Measurements from ENCODE around the gene EML2. TPM values are rescaled to one million over a fixed set of nuclear protein-coding genes. Genes with fewer than 3 reads are reported as not detected.
"Not testable (repeated sequence)": the region's sequence is repeated elsewhere in the genome, so short reads cannot be mapped to it uniquely, and the experiment has no call there.

The EML2 gene
- total RNA-seq, 2 donors from 2014 or later: 232 to 255 TPM

DNA sequence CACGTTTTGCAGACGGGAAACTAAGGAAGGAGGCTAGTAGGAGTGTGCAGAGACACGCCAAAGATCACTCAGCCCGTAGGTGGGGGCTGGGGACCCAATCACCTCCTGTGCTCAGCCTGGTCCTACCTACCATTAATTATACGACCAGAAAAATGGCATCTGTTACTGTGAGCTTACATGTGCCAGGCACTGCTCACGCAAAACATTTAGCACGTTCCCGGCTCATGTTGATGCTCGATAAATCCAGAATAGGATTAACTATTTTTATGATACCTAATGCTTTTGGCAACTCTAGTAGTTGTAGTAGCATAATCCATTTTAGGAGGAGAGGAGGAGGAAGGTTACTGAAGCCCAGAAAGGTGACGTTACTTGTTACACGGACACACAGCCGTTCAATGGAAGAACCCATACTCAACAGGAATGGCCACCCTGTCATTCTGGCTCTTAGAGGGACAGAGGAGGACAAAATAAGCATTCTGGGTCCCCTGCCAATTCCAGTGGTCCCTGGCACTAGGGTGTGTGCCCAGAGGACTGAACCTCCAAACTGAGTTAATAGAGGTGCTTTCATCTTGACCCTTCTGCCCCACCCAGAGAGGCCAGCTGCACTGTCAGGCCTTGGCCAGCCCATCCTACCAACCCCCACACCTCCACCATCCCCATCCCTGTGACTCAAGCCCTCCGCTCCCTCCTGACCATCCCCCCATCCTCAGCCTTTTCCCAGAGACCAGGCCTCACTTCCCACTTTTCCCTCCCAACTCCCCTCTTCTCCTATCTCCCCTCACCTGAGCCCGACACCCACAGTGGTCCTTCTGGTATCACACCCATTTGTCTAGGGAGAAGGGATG lies 5.0 kb upstream of the EML2 start:
- peaks cover 40 to 49% of the 10 kb centered on the region in 2 donors for H3K4me1 Mint-ChIP-seq (ENCODE audit: low read depth in 2 of 2)
- no peak for DNase-seq (ENCODE audit: low spot score)
- no peak for ATAC-seq
- H3K36me3 Mint-ChIP-seq: peaks cover 10% of the 10 kb centered on the region
- H3K27ac Mint-ChIP-seq: peak overlapping the region; percentile 93 to 94
- H3K4me3 Mint-ChIP-seq: peak overlapping the region; percentile 83
- peaks cover 4% of the 10 kb centered on the region for H3K9me3 Mint-ChIP-seq
- H3K27me3 Mint-ChIP-seq: no peaks in the 10 kb centered on the region

DNA sequence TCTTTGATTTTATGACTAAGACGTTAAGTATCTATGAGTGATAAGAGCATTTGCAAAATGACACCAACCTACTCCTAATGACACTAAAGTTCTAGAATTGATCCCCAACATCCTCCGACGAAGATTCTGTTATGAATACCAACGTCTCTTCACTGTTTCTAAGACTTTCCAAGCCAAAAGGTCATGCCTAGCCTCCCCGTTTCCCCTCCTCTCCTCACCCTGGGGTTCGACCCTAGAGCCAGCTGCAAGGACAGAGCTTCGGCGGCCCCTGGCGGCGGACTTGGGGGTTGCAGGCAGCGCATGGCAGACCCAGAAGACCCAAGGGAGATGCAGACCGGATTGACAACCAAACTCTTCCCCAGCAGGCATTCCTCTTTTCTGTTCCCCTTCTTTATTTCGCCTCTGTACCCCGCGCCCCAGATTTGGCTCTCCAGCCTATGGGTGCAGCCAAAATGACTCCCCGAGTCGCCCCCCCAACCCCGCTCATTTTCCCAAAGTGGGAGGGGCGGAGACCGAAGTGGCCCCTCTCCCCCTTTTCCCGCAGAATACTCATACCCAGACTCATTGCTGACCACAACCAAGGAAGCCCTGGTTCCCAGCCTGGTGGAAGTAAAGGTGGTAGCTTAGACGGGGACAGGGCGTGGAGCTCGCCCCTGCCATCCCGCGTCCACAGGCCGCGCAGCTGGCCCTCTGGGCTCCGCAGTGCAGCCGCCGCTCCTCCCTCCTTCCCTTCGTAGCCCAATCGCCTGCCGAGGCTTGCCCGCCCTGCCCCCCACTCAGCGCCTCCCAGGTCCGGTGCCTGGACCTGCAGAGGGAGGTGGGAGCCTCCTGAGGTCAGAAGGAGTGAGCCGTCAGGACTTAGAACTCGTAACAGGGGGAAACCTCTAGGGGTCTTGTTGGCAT lies 4.1 kb upstream of the EML2 start:
- H3K4me1 Mint-ChIP-seq (ENCODE audit: low read depth in 2 of 2): peaks cover 46 to 56% of the 10 kb centered on the region in 2 donors

DNA sequence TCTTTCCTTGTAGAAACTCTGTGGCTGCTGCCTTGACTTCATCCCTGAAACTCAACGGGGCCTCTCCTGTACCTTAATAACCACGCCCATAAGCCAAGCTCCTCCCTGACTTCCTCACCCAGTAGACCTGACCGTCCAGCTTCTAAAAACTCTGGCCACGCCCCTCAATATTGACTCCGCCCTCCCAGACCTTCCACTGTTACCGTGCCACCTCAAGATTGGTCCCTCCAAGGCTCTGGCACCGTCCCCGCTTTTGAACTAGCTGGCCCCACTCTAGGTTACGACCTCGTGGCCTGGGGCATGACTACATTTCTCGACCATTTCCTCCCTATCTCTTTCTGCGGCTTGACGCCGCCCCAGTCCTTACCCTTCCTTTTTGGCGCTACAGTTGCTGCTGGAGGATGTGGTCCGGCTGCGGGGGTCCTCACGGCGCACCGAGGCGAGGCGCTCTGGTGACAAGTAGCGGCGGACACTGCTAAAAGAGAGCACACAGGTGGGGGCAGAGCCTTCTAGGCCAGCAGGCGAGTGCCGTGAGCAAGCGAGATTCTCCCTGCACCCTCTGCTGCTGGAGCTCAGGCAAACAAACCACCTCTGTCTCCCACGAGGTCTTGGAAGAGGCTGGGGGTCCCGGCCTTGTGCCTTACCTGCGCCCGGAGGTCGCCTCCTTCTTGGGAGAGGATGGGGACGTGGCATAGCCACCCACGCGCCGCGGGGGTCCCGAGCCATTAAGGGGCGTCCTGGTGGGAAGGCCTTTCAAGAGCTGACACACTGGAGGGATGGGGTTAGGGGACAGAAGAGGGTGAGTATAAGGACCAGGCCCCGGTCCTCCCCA lies 2.3 kb upstream of the EML2 start:
- H3K4me1 Mint-ChIP-seq (ENCODE audit: low read depth in 2 of 2): peaks cover 46 to 54% of the 10 kb centered on the region in 2 donors
- ATAC-seq (peak; percentile 77 to 82), DNase-seq (ENCODE audit: low spot score) (peak; percentile 95)
- peaks cover 4% of the 10 kb centered on the region for H3K9me3 Mint-ChIP-seq
- H3K27ac Mint-ChIP-seq: peak overlapping the region; percentile 93 to 94
- no peaks in the 10 kb centered on the region for H3K27me3 Mint-ChIP-seq
- H3K4me3 Mint-ChIP-seq: peak overlapping the region; percentile 92
- peaks cover 10% of the 10 kb centered on the region for H3K36me3 Mint-ChIP-seq

More for the DNA sequence above, 4.1 kb upstream of the EML2 start:
- H3K27ac Mint-ChIP-seq: peak overlapping the region; percentile 93 to 94
- ATAC-seq (peak; percentile 11 to 35), DNase-seq (ENCODE audit: low spot score) (peak; percentile 91)
- peaks cover 4% of the 10 kb centered on the region for H3K9me3 Mint-ChIP-seq
- H3K36me3 Mint-ChIP-seq: peaks cover 10% of the 10 kb centered on the region
- peak overlapping the region; percentile 83 for H3K4me3 Mint-ChIP-seq
- no peaks in the 10 kb centered on the region for H3K27me3 Mint-ChIP-seq

DNA sequence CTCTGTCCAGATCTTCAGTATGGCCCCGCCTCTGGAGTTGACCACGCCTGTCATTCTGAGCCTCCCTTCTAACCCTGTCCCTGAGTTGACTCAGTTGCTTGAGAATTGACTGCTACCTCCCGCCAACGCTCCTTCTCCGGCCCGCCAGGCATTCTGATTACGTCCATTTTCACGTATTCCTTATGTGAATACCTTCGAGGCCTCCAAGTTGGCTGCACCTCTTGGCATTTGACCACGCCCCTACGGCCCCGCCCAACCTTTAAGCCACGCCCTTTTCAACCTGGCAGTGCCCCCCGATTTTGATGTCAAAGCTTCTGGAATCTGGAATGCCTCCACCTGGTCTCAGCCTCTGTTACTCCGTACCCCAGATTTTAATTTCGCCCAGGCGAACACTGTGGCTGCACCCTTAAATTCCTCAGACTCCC lies 1.7 kb upstream of the EML2 start:
- H3K9me3 Mint-ChIP-seq: peaks cover 4% of the 10 kb centered on the region
- DNase-seq (ENCODE audit: low spot score) (peak; percentile 65), ATAC-seq (no peak)

DNA sequence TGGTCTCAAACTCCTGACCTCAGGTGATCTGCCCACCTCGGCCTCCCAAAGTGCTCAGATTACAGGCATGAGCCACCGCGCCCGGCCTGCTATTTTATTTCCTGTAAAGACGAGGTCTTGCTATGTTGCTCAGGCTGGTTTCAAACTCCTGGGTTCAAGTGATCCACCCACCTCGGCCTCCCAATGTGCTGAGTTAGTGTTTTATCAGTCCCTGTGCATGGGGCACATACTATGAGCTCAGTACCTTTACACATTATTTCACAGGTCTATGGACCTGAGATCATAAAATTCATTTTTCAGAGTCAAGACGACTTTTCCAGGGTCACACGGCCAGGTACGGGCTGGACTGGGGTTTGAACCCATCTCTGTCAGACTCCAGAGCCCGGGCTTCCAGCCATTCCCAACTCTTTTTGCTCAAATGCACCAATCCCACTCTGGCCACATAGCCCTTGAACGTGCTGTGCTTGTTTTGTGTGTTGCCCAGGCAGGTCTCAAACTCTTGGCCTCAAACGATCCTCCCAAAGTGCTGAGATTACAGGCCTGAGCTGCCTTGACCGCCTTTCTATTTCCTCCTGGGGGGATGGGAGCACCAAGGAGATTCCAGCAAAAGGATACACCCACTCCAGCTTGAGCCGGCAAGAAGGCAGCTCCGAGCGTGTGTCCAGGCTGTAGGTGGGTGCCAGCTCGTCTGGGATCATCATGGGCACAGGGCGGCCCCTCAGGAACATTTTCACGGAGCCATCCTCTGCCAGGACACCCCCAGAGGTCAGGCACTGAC lies 1.1 kb downstream of the EML2 start:
- Mint-ChIP-seq H3K9me3 (peaks cover 4% of the 10 kb centered on the region), H3K27me3 (no peaks in the 10 kb centered on the region), H3K4me3 (peak overlapping the region; percentile 92)

More for the DNA sequence above, 1.7 kb upstream of the EML2 start:
- H3K4me1 Mint-ChIP-seq (ENCODE audit: low read depth in 2 of 2): peaks cover 40 to 48% of the 10 kb centered on the region in 2 donors
- H3K27me3 Mint-ChIP-seq: no peaks in the 10 kb centered on the region
- peak overlapping the region; percentile 93 to 94 for H3K27ac Mint-ChIP-seq
- peaks cover 10% of the 10 kb centered on the region for H3K36me3 Mint-ChIP-seq
- H3K4me3 Mint-ChIP-seq: peak overlapping the region; percentile 92

DNA sequence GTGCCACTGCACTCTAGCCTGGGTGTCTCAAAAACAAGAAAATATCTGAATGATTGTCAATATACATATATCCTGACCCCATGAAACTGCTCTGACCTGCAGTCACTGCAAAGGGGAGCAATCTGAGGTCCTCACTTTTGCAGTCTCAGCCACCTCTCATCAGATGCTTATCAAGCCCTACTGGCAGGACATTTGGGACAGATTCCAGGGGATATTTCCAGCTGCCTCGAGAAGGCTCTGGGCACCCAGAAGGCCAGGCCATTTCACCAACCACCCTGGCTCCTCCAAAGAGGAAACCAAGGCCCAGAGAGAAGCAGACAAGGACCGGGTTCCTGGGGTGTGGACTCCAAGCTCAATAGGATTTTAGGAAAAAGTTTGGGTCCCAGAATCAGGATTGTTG lies 2.3 kb downstream of the EML2 start:
- no peaks in the 10 kb centered on the region for H3K27me3 Mint-ChIP-seq
- peaks cover 4% of the 10 kb centered on the region for H3K9me3 Mint-ChIP-seq
- no peak for ATAC-seq
- H3K27ac Mint-ChIP-seq: peak overlapping the region in 1 of 2 donors; percentile 43
- H3K4me3 Mint-ChIP-seq: no peak overlapping the region
- peaks cover 10% of the 10 kb centered on the region for H3K36me3 Mint-ChIP-seq
- peaks cover 25 to 29% of the 10 kb centered on the region in 2 donors for H3K4me1 Mint-ChIP-seq (ENCODE audit: low read depth in 2 of 2)
- DNase-seq (ENCODE audit: low spot score): no peak

More for the DNA sequence above, 1.1 kb downstream of the EML2 start:
- peaks cover 31 to 35% of the 10 kb centered on the region in 2 donors for H3K4me1 Mint-ChIP-seq (ENCODE audit: low read depth in 2 of 2)
- peak overlapping the region; percentile 93 to 94 for H3K27ac Mint-ChIP-seq
- H3K36me3 Mint-ChIP-seq: peaks cover 10% of the 10 kb centered on the region
- ATAC-seq (no peak), DNase-seq (ENCODE audit: low spot score) (no peak)

DNA sequence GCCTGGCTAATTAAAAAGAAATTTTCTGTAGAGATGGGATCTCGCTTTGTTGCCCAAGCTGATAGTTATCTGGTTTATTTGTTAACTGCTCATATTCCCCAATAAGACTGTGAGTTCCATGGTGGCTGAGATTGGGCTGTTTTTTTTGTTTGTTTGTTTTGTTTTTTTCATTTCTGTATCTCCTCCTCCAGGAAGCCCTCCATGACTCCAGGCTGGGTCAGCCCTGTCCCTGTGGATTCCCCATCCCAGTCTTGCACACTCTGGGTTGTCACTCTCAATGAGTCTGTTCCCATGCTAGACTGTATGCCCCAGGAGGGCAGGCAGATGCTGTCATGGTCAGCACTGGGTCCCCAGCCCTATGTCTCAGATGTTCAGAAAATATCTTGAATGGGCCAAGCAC lies 2.9 kb downstream of the EML2 start:
- Mint-ChIP-seq H3K36me3 (peaks cover 7% of the 10 kb centered on the region), H3K27ac (peak overlapping the region in 1 of 2 donors; percentile 43), H3K4me3 (no peak overlapping the region), H3K4me1 (ENCODE audit: low read depth in 2 of 2) (peaks cover 21 to 23% of the 10 kb centered on the region in 2 donors), H3K27me3 (no peaks in the 10 kb centered on the region), H3K9me3 (peaks cover 3% of the 10 kb centered on the region)
- DNase-seq (ENCODE audit: low spot score) (no peak), ATAC-seq (no peak)

DNA sequence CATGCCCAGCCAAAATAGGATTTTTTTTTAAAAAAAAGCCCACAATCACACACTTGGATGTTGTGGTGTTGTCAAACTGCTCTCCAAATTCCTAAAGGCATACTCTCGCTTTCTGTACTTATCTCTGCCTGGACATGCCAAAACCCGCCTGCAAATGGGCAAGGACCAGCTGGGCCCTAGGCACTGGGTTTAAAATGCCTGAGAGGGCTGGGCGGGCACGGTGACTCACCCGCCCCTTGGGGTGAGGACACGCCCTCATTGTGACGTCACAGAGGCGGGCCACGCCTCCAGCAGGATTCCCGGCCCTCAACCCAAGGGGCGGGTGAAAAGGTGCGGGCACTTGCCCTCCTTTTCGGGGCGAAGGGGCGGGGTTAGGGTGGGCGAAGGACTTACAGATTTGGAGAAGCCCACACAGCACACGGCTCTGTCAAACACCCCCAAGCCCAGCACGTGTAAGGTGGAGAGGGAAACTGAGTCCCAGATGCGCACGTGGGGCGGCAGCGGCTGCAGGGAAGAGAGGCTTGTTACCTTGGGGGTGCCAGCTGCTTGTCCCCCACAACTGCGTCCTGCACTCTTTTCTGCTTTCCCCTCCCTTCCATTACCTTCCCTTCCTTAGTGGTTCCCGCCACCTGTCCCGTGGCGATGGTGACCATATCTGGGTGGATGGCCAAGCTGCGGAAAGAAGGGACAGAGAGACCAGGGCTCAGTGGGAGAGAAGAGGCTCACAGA lies 6.6 kb downstream of the EML2 start:
- DNase-seq (ENCODE audit: low spot score): no peak
- H3K4me1 Mint-ChIP-seq (ENCODE audit: low read depth in 2 of 2): peaks cover 6 to 20% of the 10 kb centered on the region in 2 donors
- peak overlapping the region; percentile 60 to 94 for H3K27ac Mint-ChIP-seq
- no peaks in the 10 kb centered on the region for H3K27me3 Mint-ChIP-seq
- ATAC-seq: peak in 1 of 2 donors; percentile 39
- peak overlapping the region; percentile 66 for H3K4me3 Mint-ChIP-seq
- no peaks in the 10 kb centered on the region for H3K36me3 Mint-ChIP-seq
- no peaks in the 10 kb centered on the region for H3K9me3 Mint-ChIP-seq

DNA sequence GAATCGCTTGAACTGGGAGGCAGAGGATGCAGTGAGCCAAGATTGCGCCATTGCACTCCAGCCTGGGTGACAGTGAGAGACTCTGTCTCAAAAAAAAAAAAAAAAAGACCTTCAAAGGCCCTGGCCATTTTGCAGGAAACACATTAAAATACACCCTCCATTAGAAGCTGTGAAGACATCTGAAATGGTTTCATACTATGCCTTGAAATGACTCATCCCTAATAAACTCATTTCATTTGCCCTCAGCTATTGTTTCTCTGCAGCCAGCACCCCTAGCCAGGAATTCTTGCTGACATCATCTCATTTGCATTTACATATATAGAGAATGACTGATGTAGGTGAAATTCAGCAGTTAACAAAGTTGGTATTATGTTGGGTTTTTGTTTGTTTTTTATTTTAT lies 8.7 kb downstream of the EML2 start:
- Mint-ChIP-seq H3K4me1 (ENCODE audit: low read depth in 2 of 2) (peaks cover 10 to 25% of the 10 kb centered on the region in 2 donors), H3K27me3 (no peaks in the 10 kb centered on the region), H3K4me3 (peak overlapping the region; percentile 41), H3K27ac (peak overlapping the region; percentile 91 to 94), H3K9me3 (no peaks in the 10 kb centered on the region), H3K36me3 (peaks cover 3% of the 10 kb centered on the region)
- DNase-seq (ENCODE audit: low spot score) (peak; percentile 78), ATAC-seq (peak; percentile 92 to 95)

DNA sequence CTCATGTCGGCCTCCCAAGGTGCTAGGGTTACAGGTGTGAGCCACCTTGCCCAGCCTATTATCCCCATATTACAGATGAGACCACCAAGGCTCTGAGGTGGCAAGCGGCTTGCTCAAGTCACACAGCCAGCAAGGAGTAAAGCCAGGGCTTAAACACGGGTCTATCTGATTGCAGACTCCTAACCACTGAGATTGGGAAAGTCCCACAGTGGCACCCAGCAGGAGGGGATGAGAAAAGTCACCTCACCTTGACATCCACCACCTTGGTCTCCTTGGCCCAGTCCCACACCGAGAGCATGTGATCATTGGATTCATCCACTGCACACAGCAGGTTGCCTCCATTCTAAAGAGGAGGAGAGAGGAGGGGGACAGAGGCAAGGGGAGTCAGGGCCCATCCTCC lies 9.5 kb downstream of the EML2 start:
- DNase-seq (ENCODE audit: low spot score) (no peak), ATAC-seq (peak; percentile 61 to 62)
- Mint-ChIP-seq H3K36me3 (peaks cover 6% of the 10 kb centered on the region), H3K4me3 (peak overlapping the region; percentile 80), H3K27me3 (no peaks in the 10 kb centered on the region), H3K27ac (peak overlapping the region; percentile 91 to 94), H3K4me1 (ENCODE audit: low read depth in 2 of 2) (peaks cover 12 to 27% of the 10 kb centered on the region in 2 donors), H3K9me3 (no peaks in the 10 kb centered on the region)

DNA sequence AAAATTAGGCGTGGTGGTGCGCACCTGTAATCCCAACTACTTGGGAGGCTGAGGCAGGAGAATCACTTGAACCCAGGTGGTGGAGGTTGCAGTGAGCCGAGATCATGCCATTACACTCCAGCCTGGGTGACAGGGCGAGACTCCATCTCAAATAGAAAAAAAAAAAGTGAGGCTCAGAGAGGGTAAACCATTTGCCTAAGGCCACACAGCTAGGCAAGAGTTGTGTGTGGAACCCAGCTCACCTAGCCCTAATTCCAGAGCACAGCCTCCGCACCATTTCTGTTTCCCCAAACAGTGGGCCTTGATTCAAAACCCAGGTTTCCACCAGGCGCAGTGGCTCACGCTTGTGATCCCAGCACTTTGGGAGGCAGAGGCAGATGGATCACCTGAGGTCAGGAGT lies 11.0 kb downstream of the EML2 start:
- peaks cover 20 to 34% of the 10 kb centered on the region in 2 donors for H3K4me1 Mint-ChIP-seq (ENCODE audit: low read depth in 2 of 2)
- H3K27ac Mint-ChIP-seq: peak overlapping the region; percentile 91 to 94
- H3K9me3 Mint-ChIP-seq; DNase-seq (ENCODE audit: low spot score); H3K4me3 Mint-ChIP-seq; ATAC-seq; H3K27me3 Mint-ChIP-seq: not testable (repeated sequence)
- peaks cover 15% of the 10 kb centered on the region for H3K36me3 Mint-ChIP-seq

DNA sequence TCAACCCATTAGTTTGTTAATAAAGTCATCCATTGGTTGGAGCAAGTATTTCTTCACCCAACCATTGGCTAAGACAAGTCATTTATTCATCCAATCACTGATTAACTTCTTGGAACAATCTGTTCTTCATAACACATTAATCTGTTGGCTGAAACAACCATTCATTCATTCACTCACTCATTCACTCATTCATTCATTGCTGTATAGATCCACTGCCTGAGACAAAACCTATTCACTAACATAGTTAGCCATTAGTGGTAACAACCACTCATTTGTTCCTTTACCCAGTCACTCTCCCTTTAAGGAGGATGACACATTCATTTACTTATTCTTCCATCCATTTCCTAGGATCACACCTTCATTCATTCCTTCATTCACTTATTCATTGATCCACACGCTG lies 15.2 kb downstream of the EML2 start:
- no peak overlapping the region for H3K4me3 Mint-ChIP-seq
- no peaks in the 10 kb centered on the region for H3K9me3 Mint-ChIP-seq
- DNase-seq (ENCODE audit: low spot score) (no peak), ATAC-seq (no peak)
- H3K36me3 Mint-ChIP-seq: peaks cover 23% of the 10 kb centered on the region
- no peaks in the 10 kb centered on the region for H3K27me3 Mint-ChIP-seq
- H3K4me1 Mint-ChIP-seq (ENCODE audit: low read depth in 2 of 2): peaks cover 14 to 23% of the 10 kb centered on the region in 2 donors
- peak overlapping the region; percentile 3 to 13 for H3K27ac Mint-ChIP-seq

Measured in natural killer cell treated with Interleukin-12 subunit alpha and Interleukin-12 subunit beta and Interleukin-15 and Interleukin-18, amount 100 ng/mL, for 72 hours (primary cell).